ENCODE data around the gene CREBL2.

DNA sequence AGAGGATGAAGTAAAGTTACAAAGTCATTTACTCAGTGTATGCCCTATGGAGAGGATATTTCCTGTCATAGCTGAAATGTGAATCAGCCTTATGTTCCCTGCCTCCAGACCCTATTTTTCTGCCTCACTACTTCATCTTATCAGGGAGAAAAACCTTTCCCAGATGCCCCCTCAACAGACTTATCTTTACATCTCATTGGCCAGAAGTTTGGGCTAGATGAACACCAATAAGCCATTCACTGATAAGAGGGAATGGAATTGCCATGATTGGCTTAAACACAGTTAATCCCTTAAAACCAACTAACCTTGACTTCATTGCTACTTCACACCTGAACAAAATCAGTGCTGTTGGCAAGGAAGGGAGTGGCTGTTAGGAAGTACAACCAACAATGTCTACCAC lies 40.1 kb downstream of the CREBL2 start:
- TF ChIP-seq ZC3H13 (CRISPR knock-in tag; IDR thresholded peaks at IDR 0.05) (no peak), RAD21 (CRISPR knock-in tag; IDR thresholded peaks at IDR 0.05) (no peak), ZNF639 (CRISPR knock-in tag; conservative IDR thresholded peaks at IDR 0.05) (no peak), ZBTB8A (CRISPR knock-in tag; IDR thresholded peaks at IDR 0.05; ENCODE audit: borderline replicate concordance, low read depth) (no peak), ZNF3 (CRISPR knock-in tag; IDR thresholded peaks at IDR 0.05) (no peak), ZBTB7A (CRISPR knock-in tag; IDR thresholded peaks at IDR 0.05) (no peak), MEF2D (CRISPR knock-in tag; IDR thresholded peaks at IDR 0.05) (no peak), ZFX (CRISPR knock-in tag; IDR thresholded peaks at IDR 0.05; ENCODE audit: low read depth) (no peak), NR2C2 (CRISPR knock-in tag; IDR thresholded peaks at IDR 0.05; ENCODE audit: borderline replicate concordance) (no peak)
- TF ChIP-seq, protein P1, sequence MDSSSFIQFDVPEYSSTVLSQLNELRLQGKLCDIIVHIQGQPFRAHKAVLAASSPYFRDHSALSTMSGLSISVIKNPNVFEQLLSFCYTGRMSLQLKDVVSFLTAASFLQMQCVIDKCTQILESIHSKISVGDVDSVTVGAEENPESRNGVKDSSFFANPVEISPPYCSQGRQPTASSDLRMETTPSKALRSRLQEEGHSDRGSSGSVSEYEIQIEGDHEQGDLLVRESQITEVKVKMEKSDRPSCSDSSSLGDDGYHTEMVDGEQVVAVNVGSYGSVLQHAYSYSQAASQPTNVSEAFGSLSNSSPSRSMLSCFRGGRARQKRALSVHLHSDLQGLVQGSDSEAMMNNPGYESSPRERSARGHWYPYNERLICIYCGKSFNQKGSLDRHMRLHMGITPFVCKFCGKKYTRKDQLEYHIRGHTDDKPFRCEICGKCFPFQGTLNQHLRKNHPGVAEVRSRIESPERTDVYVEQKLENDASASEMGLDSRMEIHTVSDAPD (CRISPR knock-in tag; IDR thresholded peaks at IDR 0.05): no peak
- TF ChIP-seq, protein P2, sequence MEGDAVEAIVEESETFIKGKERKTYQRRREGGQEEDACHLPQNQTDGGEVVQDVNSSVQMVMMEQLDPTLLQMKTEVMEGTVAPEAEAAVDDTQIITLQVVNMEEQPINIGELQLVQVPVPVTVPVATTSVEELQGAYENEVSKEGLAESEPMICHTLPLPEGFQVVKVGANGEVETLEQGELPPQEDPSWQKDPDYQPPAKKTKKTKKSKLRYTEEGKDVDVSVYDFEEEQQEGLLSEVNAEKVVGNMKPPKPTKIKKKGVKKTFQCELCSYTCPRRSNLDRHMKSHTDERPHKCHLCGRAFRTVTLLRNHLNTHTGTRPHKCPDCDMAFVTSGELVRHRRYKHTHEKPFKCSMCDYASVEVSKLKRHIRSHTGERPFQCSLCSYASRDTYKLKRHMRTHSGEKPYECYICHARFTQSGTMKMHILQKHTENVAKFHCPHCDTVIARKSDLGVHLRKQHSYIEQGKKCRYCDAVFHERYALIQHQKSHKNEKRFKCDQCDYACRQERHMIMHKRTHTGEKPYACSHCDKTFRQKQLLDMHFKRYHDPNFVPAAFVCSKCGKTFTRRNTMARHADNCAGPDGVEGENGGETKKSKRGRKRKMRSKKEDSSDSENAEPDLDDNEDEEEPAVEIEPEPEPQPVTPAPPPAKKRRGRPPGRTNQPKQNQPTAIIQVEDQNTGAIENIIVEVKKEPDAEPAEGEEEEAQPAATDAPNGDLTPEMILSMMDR (CRISPR knock-in tag; IDR thresholded peaks at IDR 0.05): no peak

All from HepG2 (cell line).